T-helper 1 cell treated with Interleukin-12 subunit alpha and Interleukin-12 subunit beta and Interleukin-4 antibody, amounts not matched to agents 30 ng/mL and 1 ng/mL, for 36 hours (primary cell): Measurements from ENCODE around the gene CARMIL1. TPM values are rescaled to one million over a fixed set of nuclear protein-coding genes. Genes with fewer than 3 reads are reported as not detected.

ENCODE experiments used
- intact Hi-C: fragments of 100-400 bp; cut with micrococcal nuclease; formaldehyde crosslinking; loops from one replicate; pipeline ENCODE4 v1.15.1; 2024
- total RNA-seq: library from RNA; stranded (reverse); gene quantifications from 2 replicates; pipeline ENCODE4 v1.2.3, GENCODE V29; 2022

The CARMIL1 gene
- total RNA-seq: 1.9 and 2.1 TPM in 2 replicates

GRCh38 chr6:25278914-25279747, at the start of gene CARMIL1:
Gene CARMIL1 (plus strand): TSS chr6:25279374. CDS start chr6:25279796, 422 bp downstream.
- intact Hi-C loops: loop anchor here (1.0 to 5.0 kb wide), 7 partner anchors 14 to 683 kb away; partner anchors contain the start of gene TRIM38

- intact Hi-C loops: no loop called here
These were observed 49.4 kb upstream of the CARMIL1 start for GRCh38 chr6:25229671-25230321.

- intact Hi-C loops: no loop called here
These were observed 46.7 kb upstream of the CARMIL1 start for GRCh38 chr6:25232479-25232878.

GRCh38 chr6:25233226-25233625, 45.9 kb upstream of the CARMIL1 start:
- intact Hi-C loops: no loop called here

DNA sequence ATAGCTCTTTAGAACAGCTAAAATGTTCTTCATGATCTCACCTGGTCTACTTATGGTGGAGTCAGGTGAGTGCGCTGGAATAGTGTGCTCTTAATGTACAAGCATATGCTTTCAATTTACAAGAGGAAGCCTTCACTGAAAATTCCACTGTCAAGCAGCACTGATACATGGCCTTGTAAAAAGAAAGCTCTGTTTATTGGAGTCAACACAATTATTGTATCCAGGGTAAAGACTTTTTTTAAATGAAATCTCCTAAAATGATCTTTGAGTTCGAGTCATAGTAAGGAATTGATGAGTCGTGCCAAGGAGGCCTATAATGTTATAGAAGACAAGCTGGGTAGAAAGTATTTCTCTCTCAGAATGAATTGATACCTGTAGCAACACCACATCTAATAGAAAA, 41.6 kb upstream of the CARMIL1 start:
- intact Hi-C loops: no loop called here

DNA sequence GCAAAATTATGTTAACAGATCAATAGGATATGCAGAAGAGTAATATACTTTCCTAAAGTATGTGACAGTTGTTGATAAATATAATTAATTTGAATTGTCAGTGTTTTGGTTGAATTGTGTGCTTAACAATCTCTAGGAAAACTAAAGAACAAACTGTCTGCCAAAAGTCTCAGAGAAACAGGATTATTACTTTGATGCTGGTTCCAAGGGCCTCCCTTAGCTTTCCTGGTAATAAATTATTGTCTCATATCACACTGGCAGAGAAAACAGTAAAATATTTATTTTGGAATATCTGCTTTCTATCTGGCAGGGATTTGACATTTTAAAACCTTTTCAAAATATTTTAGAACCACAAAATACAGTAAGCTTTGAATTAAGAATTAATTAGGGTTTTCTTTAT, 40.1 kb upstream of the CARMIL1 start:
- intact Hi-C loops: no loop called here

GRCh38 chr6:25239498-25239897, 39.7 kb upstream of the CARMIL1 start:
- intact Hi-C loops: no loop called here

GRCh38 chr6:25242567-25242966, 36.6 kb upstream of the CARMIL1 start:
- intact Hi-C loops: no loop called here

GRCh38 chr6:25244865-25245264, 34.3 kb upstream of the CARMIL1 start:
- intact Hi-C loops: no loop called here

GRCh38 chr6:25248123-25248522, 31.1 kb upstream of the CARMIL1 start:
- intact Hi-C loops: no loop called here

- intact Hi-C loops: no loop called here
These were observed 30.0 kb upstream of the CARMIL1 start for GRCh38 chr6:25249133-25249532.

DNA sequence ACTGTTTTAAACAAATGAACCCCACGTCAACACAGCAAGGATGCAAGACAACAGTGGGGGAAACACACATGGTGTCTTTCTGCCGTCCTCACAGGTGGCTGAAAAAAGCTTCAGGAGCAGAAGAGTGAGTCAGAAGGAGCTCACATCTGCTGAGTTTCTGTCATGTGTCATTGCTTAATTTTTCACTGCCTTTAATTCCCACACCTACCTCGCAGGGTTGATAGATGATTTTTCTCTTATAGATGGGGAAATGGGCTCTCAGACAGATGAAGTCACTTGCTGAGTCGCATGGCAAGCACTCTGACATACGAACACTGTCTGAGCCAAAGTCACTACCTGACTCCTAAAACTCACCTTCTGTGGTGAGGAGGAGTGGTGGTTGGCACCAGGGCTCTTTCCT, 28.3 kb upstream of the CARMIL1 start:
- intact Hi-C loops: no loop called here

DNA sequence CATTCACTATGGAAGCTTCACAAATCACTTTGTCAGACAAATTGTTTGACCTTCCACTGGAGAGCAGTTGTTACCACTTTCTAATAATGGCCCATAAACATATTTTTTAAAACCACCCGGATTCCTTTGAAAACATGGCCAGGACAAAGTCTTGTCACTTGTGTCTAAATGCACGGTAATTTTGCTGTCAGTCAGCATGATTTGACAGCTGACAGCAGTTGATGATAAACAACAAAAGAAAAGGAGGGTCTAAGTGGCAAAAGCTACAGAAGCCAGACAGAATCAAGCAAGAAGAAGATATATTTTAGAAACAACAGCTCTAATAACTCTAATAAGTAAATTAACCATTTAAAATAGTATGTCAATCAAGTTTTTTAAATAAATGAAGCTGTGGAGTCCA, 27.7 kb upstream of the CARMIL1 start:
- intact Hi-C loops: no loop called here

GRCh38 chr6:25253351-25253750, 25.8 kb upstream of the CARMIL1 start:
- intact Hi-C loops: no loop called here

GRCh38 chr6:25254671-25255070, 24.5 kb upstream of the CARMIL1 start:
- intact Hi-C loops: no loop called here

DNA sequence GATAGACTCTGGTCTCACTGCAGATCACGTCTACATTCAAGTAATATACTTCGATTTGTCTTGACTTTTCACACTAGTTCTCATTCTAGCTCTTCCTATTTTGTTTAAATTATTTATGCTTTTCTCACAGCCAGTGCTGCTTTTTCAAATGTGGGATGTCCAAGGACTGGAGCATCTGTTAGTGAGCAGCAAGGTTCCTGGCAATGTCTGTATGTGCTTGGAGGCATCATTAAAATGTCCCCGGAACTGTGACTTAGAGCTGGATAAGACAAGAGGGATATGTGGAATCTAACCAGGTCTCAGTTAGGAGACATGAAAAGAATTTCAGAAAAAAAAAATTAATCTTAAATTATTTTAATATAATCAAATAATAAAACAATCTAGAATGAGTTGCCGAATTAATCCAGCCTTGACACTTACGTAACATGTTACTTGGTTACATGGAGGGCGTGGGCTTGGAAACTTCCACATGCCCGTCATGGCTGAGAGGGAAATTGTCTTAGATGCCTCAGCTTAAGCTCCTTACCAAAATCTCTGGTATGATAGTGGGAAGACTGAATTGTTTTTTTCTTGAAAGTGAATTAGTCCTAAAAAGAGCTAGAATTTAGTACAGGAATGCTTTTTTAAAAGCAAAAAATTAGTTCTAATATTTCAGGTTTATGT, 21.4 kb upstream of the CARMIL1 start:
- intact Hi-C loops: no loop called here

GRCh38 chr6:25259756-25260155, 19.4 kb upstream of the CARMIL1 start:
- intact Hi-C loops: no loop called here

DNA sequence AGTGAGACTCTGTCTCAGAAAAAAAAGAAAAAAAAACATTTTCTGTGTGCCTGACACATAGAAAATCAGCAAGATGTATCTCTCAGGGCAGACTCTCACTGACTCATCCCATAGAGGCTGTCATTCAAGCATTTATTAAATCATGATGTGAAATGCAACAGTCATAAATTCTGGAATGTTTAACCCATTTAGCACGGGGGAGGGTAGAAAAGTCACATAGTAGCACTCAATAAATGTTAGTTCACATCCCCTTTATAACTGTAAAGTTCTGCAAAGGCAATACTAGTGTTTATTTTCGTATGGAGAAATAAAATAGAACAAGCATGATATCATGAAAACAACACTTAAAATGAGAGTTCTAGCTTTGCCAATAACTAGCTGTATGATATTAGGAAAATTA, 15.5 kb upstream of the CARMIL1 start:
- intact Hi-C loops: no loop called here

DNA sequence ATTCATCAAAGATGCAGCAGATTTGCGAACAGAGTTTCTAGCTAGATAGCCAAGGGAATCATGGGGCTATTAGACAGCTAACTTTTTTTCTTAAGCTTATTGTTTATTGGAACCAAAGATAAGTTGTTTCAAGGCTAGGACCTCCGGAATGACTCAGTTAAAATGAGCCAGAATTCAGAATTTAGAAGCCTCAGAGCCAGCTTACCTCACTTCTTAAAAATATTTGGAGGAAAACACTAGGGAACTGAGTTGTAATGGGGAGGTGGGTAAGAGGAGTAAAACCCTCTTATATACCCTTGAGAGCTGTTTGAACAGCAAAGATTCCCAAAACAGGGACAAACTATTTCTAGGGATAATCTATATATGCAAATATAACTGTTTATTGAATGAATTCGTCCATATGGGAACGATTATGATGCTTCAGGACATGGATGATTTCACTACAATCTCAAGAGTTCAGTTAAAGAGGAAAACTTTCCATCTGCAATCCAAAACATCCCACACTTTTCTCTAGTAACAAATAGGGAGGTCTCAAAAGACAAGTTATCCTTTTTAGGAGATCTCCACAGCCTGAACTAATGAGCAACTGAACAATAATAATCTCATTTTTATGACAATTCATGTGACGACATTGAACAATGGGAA, 12.6 kb upstream of the CARMIL1 start:
- intact Hi-C loops: loop anchor here (2.0 kb wide), 1 partner anchor 676 kb away; no protein-coding TSS in a partner anchor

- intact Hi-C loops: loop anchor here (2.0 kb wide), 1 partner anchor 675 kb away; no protein-coding TSS in a partner anchor
These were observed 11.5 kb upstream of the CARMIL1 start for GRCh38 chr6:25267662-25268061.

DNA sequence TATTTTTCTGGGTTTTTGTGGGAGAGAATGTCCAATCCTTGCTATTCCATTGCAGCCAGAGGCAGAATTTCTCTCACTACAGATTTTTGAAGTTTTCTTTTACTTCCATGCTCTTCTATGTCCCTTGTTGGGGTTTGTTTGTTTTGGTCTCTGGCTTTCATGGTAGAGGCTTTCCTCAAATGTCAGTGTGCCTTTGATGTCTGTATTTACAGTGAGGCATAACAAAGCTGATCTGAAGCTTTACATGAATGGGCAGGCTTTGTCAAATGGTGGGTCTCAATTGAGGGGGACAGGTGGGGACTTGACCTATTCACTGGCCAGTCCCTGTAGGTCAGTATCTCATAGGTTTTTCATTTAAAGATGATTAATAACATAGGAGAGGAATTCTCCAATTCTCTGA, 8.6 kb upstream of the CARMIL1 start:
- intact Hi-C loops: no loop called here
